ENCODE measurements around the gene RSPH6A. TPM values are rescaled to one million over a fixed set of nuclear protein-coding genes. Genes with fewer than 3 reads are reported as not detected.

The RSPH6A gene
- total and polyA plus RNA-seq, 2 of the 13 experiments (the other 11 are each of a cell fraction or from before 2014, with no cell fraction given): 0.07 TPM; not detected in 1

- no peak for TF ChIP-seq ZNF713 (CRISPR knock-in tag; IDR thresholded peaks at IDR 0.05)
- TF ChIP-seq ZBTB26 (CRISPR knock-in tag; IDR thresholded peaks at IDR 0.05; ENCODE audit: borderline replicate concordance): no peak
- TF ChIP-seq RARA (CRISPR knock-in tag; IDR thresholded peaks at IDR 0.05): 0 out of 2 replicates have a peak, but pooled peaks have one; percentile 22
- no peak for TF ChIP-seq ZNF431 (CRISPR knock-in tag; IDR thresholded peaks at IDR 0.05; ENCODE audit: borderline replicate concordance, low read depth)
- TF ChIP-seq MED8 (CRISPR knock-in tag; IDR thresholded peaks at IDR 0.05; ENCODE audit: insufficient replicate concordance): no peak
- TF ChIP-seq PATZ1 (CRISPR knock-in tag; IDR thresholded peaks at IDR 0.05): peak; percentile 41; the same call in 1 of the 2 replicates
- no peak for TF ChIP-seq DRAP1 (CRISPR knock-in tag; IDR thresholded peaks at IDR 0.05)
- no peak for TF ChIP-seq TCF12 (IDR thresholded peaks at IDR 0.05)
- no peak for TF ChIP-seq TCF12 (CRISPR knock-in tag; IDR thresholded peaks at IDR 0.05)
- no peak for TF ChIP-seq ZNF790 (CRISPR knock-in tag; IDR thresholded peaks at IDR 0.05; ENCODE audit: borderline replicate concordance)
- TF ChIP-seq REL (CRISPR knock-in tag; conservative IDR thresholded peaks at IDR 0.05): no peak
- TF ChIP-seq NFYB (CRISPR knock-in tag; IDR thresholded peaks at IDR 0.05): no peak
- 0 out of 2 replicates have a peak, but pooled peaks have one; percentile 4 for TF ChIP-seq ZFP91 (CRISPR knock-in tag; IDR thresholded peaks at IDR 0.05; ENCODE audit: borderline replicate concordance)
- no peak for TF ChIP-seq RELA (CRISPR knock-in tag; IDR thresholded peaks at IDR 0.05)
- TF ChIP-seq ZNF782 (CRISPR knock-in tag; IDR thresholded peaks at IDR 0.05; ENCODE audit: borderline replicate concordance): no peak
- TF ChIP-seq ZNF629 (CRISPR knock-in tag; conservative IDR thresholded peaks at IDR 0.05): peak; percentile 96
- TF ChIP-seq BCL3 (CRISPR knock-in tag; IDR thresholded peaks at IDR 0.05): no peak
- no peak for TF ChIP-seq IRX3 (CRISPR knock-in tag; IDR thresholded peaks at IDR 0.05; ENCODE audit: borderline replicate concordance, low read depth)
- TF ChIP-seq ZNF432 (CRISPR knock-in tag; IDR thresholded peaks at IDR 0.05; ENCODE audit: borderline replicate concordance): no peak
- TF ChIP-seq NR3C1 (CRISPR knock-in tag; IDR thresholded peaks at IDR 0.05): no peak
- no peak for TF ChIP-seq GZF1 (CRISPR knock-in tag; IDR thresholded peaks at IDR 0.05)
- TF ChIP-seq ZNF414 (CRISPR knock-in tag; IDR thresholded peaks at IDR 0.05): no peak
- TF ChIP-seq XBP1 (CRISPR knock-in tag; IDR thresholded peaks at IDR 0.05): no peak
These were observed 34.5 kb downstream of the RSPH6A start (continued) for GRCh38 chr19:45780448-45781213.

Data from HepG2 (cell line).